ENCODE results near the gene CCDC141. TPM values are rescaled to one million over a fixed set of nuclear protein-coding genes. Genes with fewer than 3 reads are reported as not detected.

CCDC141 gene
- total RNA-seq, 6 donors from 2014 or later: 18.5 to 126 (median 58.5) TPM

DNA sequence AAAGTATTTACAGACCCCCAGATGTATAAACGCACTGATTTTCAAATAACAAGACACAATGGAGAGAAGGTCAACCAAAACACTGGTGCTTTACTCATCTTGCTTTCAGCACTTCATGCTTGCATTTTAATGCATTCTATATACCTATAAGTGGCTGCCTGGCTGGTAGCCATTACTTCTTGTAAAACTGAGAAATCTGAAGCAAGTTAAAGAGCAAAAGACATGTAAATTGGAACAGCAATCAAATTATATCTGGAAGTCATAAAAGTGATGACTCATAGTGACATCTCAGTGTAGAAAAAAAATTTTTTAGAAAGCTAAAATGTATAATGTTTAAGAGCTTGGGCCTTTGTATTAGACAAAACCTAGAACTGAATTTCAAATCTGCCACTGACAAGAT lies 106.2 kb downstream of the CCDC141 start:
- H3K4me3 ChIP-seq: no peak overlapping the region
- H3K27me3 ChIP-seq: no peaks in the 10 kb centered on the region
- no peak overlapping the region for H3K27ac ChIP-seq
- no peaks in the 10 kb centered on the region for H3K9me3 ChIP-seq
- H3K4me1 ChIP-seq: no peaks in the 10 kb centered on the region
- TF ChIP-seq POLR2AphosphoS5 (IDR thresholded peaks at IDR 0.05) (no peak), EP300 (IDR thresholded peaks at IDR 0.05) (no peak), CTCF (IDR thresholded peaks at IDR 0.05) (no peak), POLR2A (IDR thresholded peaks at IDR 0.05) (no peak)
- ATAC-seq (ENCODE audit: low FRiP score in 2 of 2): no peak
- 87 to 94% methylated on average over 1 of the region's 1 CpG for WGBS, 2 donors
- DNase-seq: no peak
- H3K36me3 ChIP-seq: no peaks in the 10 kb centered on the region

DNA sequence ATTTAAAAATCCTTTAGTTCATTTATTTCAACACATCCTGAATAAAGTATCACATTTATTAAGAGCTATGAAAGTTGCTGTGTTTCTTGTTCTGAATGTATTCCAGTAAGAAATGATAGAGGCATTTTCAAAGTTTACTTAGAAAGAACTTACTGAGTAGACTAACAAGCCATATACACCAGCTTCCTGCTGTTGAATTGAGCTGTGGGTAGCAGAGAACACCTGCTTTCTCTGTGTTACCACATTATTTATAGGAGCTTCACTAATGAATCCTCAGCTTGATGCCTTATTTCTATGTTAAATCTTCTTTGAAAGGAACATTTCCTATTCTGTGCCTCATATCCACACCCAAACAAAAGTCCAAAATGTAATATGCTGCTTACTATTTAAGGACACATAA lies 115.4 kb downstream of the CCDC141 start:
- H3K36me3 ChIP-seq: no peaks in the 10 kb centered on the region
- no peak overlapping the region for H3K4me3 ChIP-seq
- no peaks in the 10 kb centered on the region for H3K27me3 ChIP-seq
- H3K4me1 ChIP-seq: no peaks in the 10 kb centered on the region
- no peak for DNase-seq
- ATAC-seq (ENCODE audit: low FRiP score in 2 of 2): no peak
- H3K9me3 ChIP-seq: peaks cover 0 to 3% (median 0%) of the 10 kb centered on the region in 4 donors
- no peak overlapping the region for H3K27ac ChIP-seq
- TF ChIP-seq POLR2AphosphoS5 (IDR thresholded peaks at IDR 0.05) (no peak), EP300 (IDR thresholded peaks at IDR 0.05) (no peak), POLR2A (IDR thresholded peaks at IDR 0.05) (no peak), CTCF (IDR thresholded peaks at IDR 0.05) (no peak)

GRCh38 chr2:178933493-178933892 lies 116.4 kb downstream of the CCDC141 start:
- no peak overlapping the region for H3K27ac ChIP-seq
- TF ChIP-seq EP300 (IDR thresholded peaks at IDR 0.05): no peak
- no peak for TF ChIP-seq CTCF (IDR thresholded peaks at IDR 0.05)
- TF ChIP-seq POLR2A (IDR thresholded peaks at IDR 0.05): no peak
- no peak for TF ChIP-seq POLR2AphosphoS5 (IDR thresholded peaks at IDR 0.05)
- no peaks in the 10 kb centered on the region for H3K36me3 ChIP-seq
- no peaks in the 10 kb centered on the region for H3K4me1 ChIP-seq
- H3K27me3 ChIP-seq: no peaks in the 10 kb centered on the region
- ATAC-seq (ENCODE audit: low FRiP score in 2 of 2) (no peak), DNase-seq (no peak)
- H3K4me3 ChIP-seq: no peak overlapping the region
- 92 to 95% methylated on average over 3 of the region's 3 CpGs for WGBS, 2 donors
- peaks cover 0 to 3% (median 0%) of the 10 kb centered on the region in 4 donors for H3K9me3 ChIP-seq

DNA sequence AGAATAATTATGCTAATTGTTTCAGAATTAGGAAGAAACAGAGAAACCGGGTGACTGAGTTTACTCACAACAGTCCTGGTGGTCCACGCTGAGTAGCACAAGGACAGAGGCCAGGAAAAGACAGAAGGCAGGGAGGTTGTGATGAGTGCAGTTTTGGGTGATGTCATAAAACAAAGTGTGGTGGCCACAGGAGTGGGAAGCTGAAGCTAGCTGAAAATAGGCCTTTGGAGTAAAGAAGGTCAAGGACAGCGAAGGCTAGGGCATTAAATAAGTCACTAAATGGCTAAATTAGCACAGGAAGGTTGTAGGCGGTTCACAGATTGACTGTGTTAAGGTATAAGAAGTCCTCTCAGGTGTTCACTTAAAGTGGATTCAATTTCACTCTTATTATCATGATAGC lies 121.9 kb downstream of the CCDC141 start:
- Histone ChIP-seq H3K36me3 (no peaks in the 10 kb centered on the region), H3K27me3 (no peaks in the 10 kb centered on the region), H3K4me3 (no peak overlapping the region), H3K27ac (no peak overlapping the region), H3K9me3 (no peaks in the 10 kb centered on the region), H3K4me1 (no peaks in the 10 kb centered on the region)
- no peak for DNase-seq
- TF ChIP-seq POLR2A (IDR thresholded peaks at IDR 0.05) (no peak), POLR2AphosphoS5 (IDR thresholded peaks at IDR 0.05) (no peak), EP300 (IDR thresholded peaks at IDR 0.05) (no peak), CTCF (IDR thresholded peaks at IDR 0.05) (no peak)
- WGBS, 2 donors: 86 to 88% methylated on average over 4 of the region's 4 CpGs
- ATAC-seq (ENCODE audit: low FRiP score in 2 of 2): no peak

DNA sequence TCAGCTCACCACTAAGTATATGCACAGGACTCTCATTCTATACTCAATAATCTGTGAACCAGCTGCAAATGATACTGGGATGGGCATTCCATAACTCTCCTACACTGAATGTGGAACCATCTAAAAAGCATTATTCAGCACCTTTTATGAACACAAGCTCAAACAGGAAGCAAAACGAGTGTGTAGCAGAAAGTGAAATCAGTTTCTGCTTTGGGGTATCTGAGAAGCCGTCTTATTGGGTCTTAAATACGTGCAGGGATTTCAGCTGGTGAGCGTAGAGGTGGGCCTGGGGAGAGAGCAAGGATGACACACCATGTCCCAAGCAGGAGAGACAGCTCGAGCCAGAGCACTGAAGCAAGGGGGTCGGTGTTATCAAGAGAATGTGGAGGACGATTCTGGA lies 122.8 kb downstream of the CCDC141 start:
- TF ChIP-seq EP300 (IDR thresholded peaks at IDR 0.05): no peak
- no peak overlapping the region for H3K27ac ChIP-seq
- H3K27me3 ChIP-seq: no peaks in the 10 kb centered on the region
- H3K36me3 ChIP-seq: no peaks in the 10 kb centered on the region
- H3K9me3 ChIP-seq: no peaks in the 10 kb centered on the region
- ATAC-seq (ENCODE audit: low FRiP score in 2 of 2): no peak
- H3K4me3 ChIP-seq: no peak overlapping the region
- 78 to 83% methylated on average over 7 of the region's 7 CpGs for WGBS, 2 donors
- H3K4me1 ChIP-seq: peaks cover 0 to 2% (median 0%) of the 10 kb centered on the region in 4 donors
- DNase-seq: no peak

All from upper lobe of left lung (tissue), 6 donors.